Left kidney (tissue), 2 donors: ENCODE data around the gene AFMID. TPM values are rescaled to one million over a fixed set of nuclear protein-coding genes. Genes with fewer than 3 reads are reported as not detected.
A peak's percentile ranks its signal among the peaks of the same experiment; 100 is the strongest.
"Not testable (repeated sequence)": the region's sequence is repeated elsewhere in the genome, so short reads cannot be mapped to it uniquely, and the experiment has no call there.

Experiments
- DNase-seq: peaks from one replicate; pipeline ENCODE4 v3.0.0-alpha.2; 2013
- polyA plus RNA-seq: library from polyadenylated mRNA; unstranded; fragments of 120-200 nt; gene quantifications from one replicate; pipeline ENCODE4 v1.2.1, GENCODE V29; 2013; ENCODE audit not compliant: insufficient read length

Gene AFMID
- polyA plus RNA-seq, 1 donor: 73.2 TPM

- no peak for DNase-seq
These were observed 50.3 kb downstream of the AFMID start for GRCh38 chr17:78237401-78238012.

- DNase-seq: no peak
These were observed 51.8 kb downstream of the AFMID start for GRCh38 chr17:78238823-78239488.

GRCh38 chr17:78239489-78239931 is 52.3 kb downstream of the AFMID start:
- DNase-seq: no peak

GRCh38 chr17:78240012-78240655 is 53.0 kb downstream of the AFMID start:
- DNase-seq: no peak

GRCh38 chr17:78240839-78241238 is 53.7 kb downstream of the AFMID start:
- no peak for DNase-seq

GRCh38 chr17:78241277-78242023 is 54.3 kb downstream of the AFMID start:
- DNase-seq: no peak

- no peak for DNase-seq
These were observed 55.0 kb downstream of the AFMID start for GRCh38 chr17:78242024-78242742.

GRCh38 chr17:78247304-78247703 is 60.1 kb downstream of the AFMID start:
- no peak for DNase-seq

- DNase-seq: no peak
These were observed 61.1 kb downstream of the AFMID start for GRCh38 chr17:78248051-78248914.

GRCh38 chr17:78249074-78249817 is 62.1 kb downstream of the AFMID start:
- DNase-seq: no peak

- DNase-seq: no peak
These were observed 63.0 kb downstream of the AFMID start for GRCh38 chr17:78249818-78250806.

GRCh38 chr17:78250891-78251772 is 64.0 kb downstream of the AFMID start:
- DNase-seq: peak; percentile 72

- no peak for DNase-seq
These were observed 64.6 kb downstream of the AFMID start for GRCh38 chr17:78251773-78252103.

GRCh38 chr17:78252111-78252634 is 65.0 kb downstream of the AFMID start:
- DNase-seq: no peak

- no peak for DNase-seq
These were observed 65.8 kb downstream of the AFMID start for GRCh38 chr17:78252701-78253635.

- DNase-seq: not testable (repeated sequence)
These were observed 66.4 kb downstream of the AFMID start for GRCh38 chr17:78253636-78253945.
